Prostate gland (tissue), 2 donors: ENCODE measurements around the gene SERINC5. TPM values are rescaled to one million over a fixed set of nuclear protein-coding genes. Genes with fewer than 3 reads are reported as not detected.

Experiments
- DNase-seq: peaks from one replicate; pipeline ENCODE4 v3.0.0-alpha.2; 2019; ENCODE audit warnings: low spot score
- H3K27ac ChIP-seq, 2 donors: fragments of 200-600 bp; sonication (generic); 2 replicates each; pipeline ENCODE4 v1.5.1; 2017 to 2019
- H3K27me3 ChIP-seq: fragments of 200-600 bp; sonication (generic); replicated peaks from 2 replicates; pipeline ENCODE4 v1.5.1; 2019; ENCODE audit not compliant: insufficient read depth
- H3K36me3 ChIP-seq, 2 donors: fragments of 200-600 bp; sonication (generic); 1 replicate in 1 of 2; 2 replicates in 1 of 2; pipeline versions ENCODE4 v1.5.1 to v1.8.1; 2017 to 2019
- H3K4me1 ChIP-seq: fragments of 200-600 bp; sonication (generic); replicated peaks from 2 replicates; pipeline ENCODE4 v1.5.1; 2019
- H3K4me3 ChIP-seq, 2 donors: fragments of 200-600 bp; sonication (generic); 2 replicates each; pipeline ENCODE4 v1.5.1; 2017 to 2019
- H3K9me3 ChIP-seq: fragments of 200-600 bp; sonication (generic); 2 replicates; pipeline ENCODE4 v1.5.1; 2017
- CTCF ChIP-seq, 4 experiments: fragments of 200-600 bp in 2 of 4; fragments of 450-650 bp in 2 of 4; sonication (generic) in 2 of 4; IDR thresholded peaks; 1 replicate in 3 of 4; 2 replicates in 1 of 4; pipeline ENCODE4 v1.5.1; 2016 to 2019; ENCODE audit warnings: antibody characterized with exemption in 4 of 4, mild to moderate bottlenecking in 2 of 4, moderate library complexity in 2 of 4
- POLR2A ChIP-seq: fragments of 450-650 bp; IDR thresholded peaks from one replicate; pipeline ENCODE4 v1.6.1; 2016; ENCODE audit warnings: antibody characterized with exemption, mild to moderate bottlenecking
- POLR2AphosphoS5 ChIP-seq: sonication (generic); formaldehyde crosslinking; IDR thresholded peaks from one replicate; pipeline ENCODE4 v1.6.1; 2017; ENCODE audit warnings: antibody characterized with exemption
- WGBS: methylation state at CpG from one replicate; pipeline ENCODE4 v1.1.5; 2018; 5-methylcytosine and 5-hydroxymethylcytosine counted together
- intact Hi-C: fragments of 100-400 bp; cut with DNase I; formaldehyde crosslinking; loops from one replicate; pipeline ENCODE4 v1.14.2; 2022
- total RNA-seq, 2 donors: library from RNA; depleted of rRNA; stranded (reverse); fragments of >200 nt; gene quantifications; one replicate each; pipeline ENCODE4 v1.1.0, GENCODE V29; 2016

SERINC5 gene
- total RNA-seq, 2 donors from 2014 or later = 127 to 205 TPM

GRCh38 chr5:80134876-80135275, 121.0 kb downstream of the SERINC5 start:
- no peak overlapping the region for H3K4me3 ChIP-seq
- WGBS = 59% methylated on average over 3 of the region's 3 CpGs
- no peak overlapping the region for H3K27ac ChIP-seq

DNA sequence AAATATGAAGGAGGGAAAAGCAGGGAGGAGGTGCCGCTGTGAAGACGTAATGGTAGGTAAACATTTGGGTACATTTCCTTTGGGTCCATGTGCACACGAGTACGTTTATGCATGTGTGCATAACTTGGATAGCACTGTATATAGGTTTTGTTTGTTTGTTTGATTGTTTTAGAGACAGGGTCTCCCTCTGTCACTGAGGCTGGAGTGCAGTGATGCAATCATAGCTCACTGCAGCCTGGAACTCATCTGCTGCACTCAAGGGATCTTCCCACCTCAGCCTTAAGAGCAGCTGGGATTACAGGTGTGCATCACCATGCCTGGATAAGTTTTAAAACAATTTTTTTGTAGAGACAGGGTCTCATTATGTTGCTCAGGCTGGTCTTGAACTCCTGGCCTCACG, 126.7 kb downstream of the SERINC5 start:
- no peaks in the 10 kb centered on the region for H3K4me1 ChIP-seq
- no peaks in the 10 kb centered on the region for H3K9me3 ChIP-seq
- no peaks in the 10 kb centered on the region for H3K36me3 ChIP-seq
- WGBS = 76% methylated on average over 5 of the region's 5 CpGs
- DNase-seq = no peak
- no peak overlapping the region for H3K4me3 ChIP-seq
- H3K27me3 ChIP-seq = no peaks in the 10 kb centered on the region
- H3K27ac ChIP-seq = no peak overlapping the region
- TF ChIP-seq CTCF (IDR thresholded peaks at IDR 0.05) (no peak), POLR2AphosphoS5 (no peak), POLR2A (no peak)
- intact Hi-C loops = no loop called here

More at GRCh38 chr5:80134876-80135275, 121.0 kb downstream of the SERINC5 start:
- Histone ChIP-seq H3K27me3 (no peaks in the 10 kb centered on the region), H3K36me3 (no peaks in the 10 kb centered on the region), H3K4me1 (no peaks in the 10 kb centered on the region), H3K9me3 (no peaks in the 10 kb centered on the region)
- DNase-seq = no peak
- intact Hi-C loops = no loop called here
- TF ChIP-seq POLR2AphosphoS5 (no peak), CTCF (IDR thresholded peaks at IDR 0.05) (no peak), POLR2A (no peak)

DNA sequence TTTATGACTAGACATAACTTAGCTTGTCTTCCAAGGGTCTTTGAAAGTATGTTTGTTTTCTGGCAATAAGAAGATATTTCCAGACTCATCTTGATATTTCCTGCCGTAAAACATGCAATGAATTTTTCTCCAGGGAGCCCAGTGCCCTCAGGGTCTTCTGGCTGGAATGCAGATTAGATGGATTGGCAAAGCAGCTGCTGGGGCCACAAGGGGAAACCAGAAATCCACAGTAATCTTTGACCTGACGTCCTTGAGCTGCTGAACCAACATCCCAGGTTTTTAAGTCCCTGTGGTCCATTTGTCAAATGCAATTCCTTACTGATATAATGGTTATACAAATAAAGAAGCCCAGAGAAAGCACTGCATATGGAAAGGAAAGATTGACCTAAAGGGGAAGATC, 127.7 kb downstream of the SERINC5 start:
- no peak overlapping the region for H3K4me3 ChIP-seq
- H3K27ac ChIP-seq = no peak overlapping the region
- 31% methylated on average over 2 of the region's 2 CpGs for WGBS
- TF ChIP-seq CTCF (IDR thresholded peaks at IDR 0.05) = no peak
- TF ChIP-seq POLR2AphosphoS5 = no peak
- TF ChIP-seq POLR2A = no peak
- H3K9me3 ChIP-seq = no peaks in the 10 kb centered on the region
- no peaks in the 10 kb centered on the region for H3K36me3 ChIP-seq
- no peaks in the 10 kb centered on the region for H3K27me3 ChIP-seq
- no peaks in the 10 kb centered on the region for H3K4me1 ChIP-seq
- intact Hi-C loops = no loop called here
- DNase-seq = no peak

GRCh38 chr5:80127116-80127552, 128.7 kb downstream of the SERINC5 start:
- no peaks in the 10 kb centered on the region for H3K27me3 ChIP-seq
- no peaks in the 10 kb centered on the region for H3K9me3 ChIP-seq
- intact Hi-C loops = no loop called here
- no peak overlapping the region for H3K27ac ChIP-seq
- DNase-seq = no peak
- 83% methylated on average over 4 of the region's 4 CpGs for WGBS
- no peaks in the 10 kb centered on the region for H3K36me3 ChIP-seq
- H3K4me1 ChIP-seq = no peaks in the 10 kb centered on the region
- TF ChIP-seq CTCF (IDR thresholded peaks at IDR 0.05) = no peak
- H3K4me3 ChIP-seq = no peak overlapping the region

- no peak for DNase-seq
- 45% methylated on average over 4 of the region's 4 CpGs for WGBS
- Histone ChIP-seq H3K9me3 (no peaks in the 10 kb centered on the region), H3K36me3 (no peaks in the 10 kb centered on the region), H3K4me1 (no peaks in the 10 kb centered on the region), H3K27me3 (no peaks in the 10 kb centered on the region), H3K4me3 (no peak overlapping the region), H3K27ac (no peak overlapping the region)
- intact Hi-C loops = no loop called here
- TF ChIP-seq POLR2AphosphoS5 (no peak), POLR2A (no peak), CTCF (IDR thresholded peaks at IDR 0.05) (no peak)
Measured at GRCh38 chr5:80125962-80126480, 129.8 kb downstream of the SERINC5 start.
